Measurements from ENCODE around the gene TRAF1. TPM values are rescaled to one million over a fixed set of nuclear protein-coding genes. Genes with fewer than 3 reads are reported as not detected.
"Not testable (repeated sequence)": the region's sequence is repeated elsewhere in the genome, so short reads cannot be mapped to it uniquely, and the experiment has no call there.

Gene TRAF1, protein sequence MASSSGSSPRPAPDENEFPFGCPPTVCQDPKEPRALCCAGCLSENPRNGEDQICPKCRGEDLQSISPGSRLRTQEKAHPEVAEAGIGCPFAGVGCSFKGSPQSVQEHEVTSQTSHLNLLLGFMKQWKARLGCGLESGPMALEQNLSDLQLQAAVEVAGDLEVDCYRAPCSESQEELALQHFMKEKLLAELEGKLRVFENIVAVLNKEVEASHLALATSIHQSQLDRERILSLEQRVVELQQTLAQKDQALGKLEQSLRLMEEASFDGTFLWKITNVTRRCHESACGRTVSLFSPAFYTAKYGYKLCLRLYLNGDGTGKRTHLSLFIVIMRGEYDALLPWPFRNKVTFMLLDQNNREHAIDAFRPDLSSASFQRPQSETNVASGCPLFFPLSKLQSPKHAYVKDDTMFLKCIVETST
- total RNA-seq (2014; rRNA removed; shearing (Covaris generic)) = 0.21 TPM in 2 replicates

DNA sequence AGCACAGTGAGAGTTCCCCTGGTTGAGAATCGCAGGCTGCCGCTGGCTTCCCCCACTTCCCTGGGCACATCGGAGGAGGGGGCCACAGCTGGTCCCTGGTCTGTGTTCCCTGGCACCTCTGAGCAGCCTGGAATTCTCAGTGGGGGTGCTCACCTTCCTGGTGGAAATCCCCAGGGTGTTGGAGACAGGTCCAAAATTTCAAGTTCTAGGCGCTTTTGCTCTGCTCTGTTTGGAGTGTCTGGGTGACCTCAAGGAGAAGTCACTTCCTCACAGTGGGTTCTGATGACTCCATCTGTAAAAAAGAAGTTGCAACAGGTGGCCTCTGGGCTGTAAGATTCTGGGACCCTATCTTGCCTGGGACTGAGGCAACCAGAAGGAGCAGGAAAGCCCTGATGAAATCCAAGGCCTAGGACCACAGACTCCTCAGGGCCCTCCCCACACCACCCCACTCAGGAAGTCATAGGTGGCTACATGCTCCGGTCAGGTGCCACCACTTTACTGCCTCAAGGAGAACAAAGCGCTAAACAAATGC lies at the start of gene TRAF1:
Gene TRAF1 (minus strand): TSS at position 400 of the 532 bp plus-strand sequence. CDS start 721 bp downstream, outside the sequence.
- no peak for DNase-seq (ENCODE audit: low spot score)

GRCh38 chr9:120974921-120975320 lies 48.3 kb upstream of the TRAF1 start:
- no peak for DNase-seq (ENCODE audit: low spot score)

DNA sequence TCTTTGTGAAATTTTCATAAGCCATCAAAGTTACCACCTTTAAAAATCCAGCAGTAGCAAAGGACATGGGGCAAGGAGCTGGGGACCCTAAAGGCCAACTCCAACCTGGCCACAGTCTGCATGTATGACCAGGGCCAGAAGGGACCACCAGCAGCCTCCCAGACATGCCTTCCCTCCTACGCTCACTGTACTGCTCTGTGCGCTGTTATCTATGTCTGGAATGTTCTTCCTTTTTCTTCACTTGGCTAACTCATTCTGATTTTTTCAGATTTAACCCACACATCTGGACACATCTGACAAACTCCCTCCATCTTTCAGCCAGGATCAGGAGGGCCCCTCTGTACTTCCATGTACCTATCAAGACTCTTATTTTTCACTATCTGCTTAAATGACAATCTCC lies 47.6 kb upstream of the TRAF1 start:
- no peak for DNase-seq (ENCODE audit: low spot score)

- no peak for DNase-seq (ENCODE audit: low spot score)
Measured at GRCh38 chr9:120971938-120972337, 45.3 kb upstream of the TRAF1 start.

DNA sequence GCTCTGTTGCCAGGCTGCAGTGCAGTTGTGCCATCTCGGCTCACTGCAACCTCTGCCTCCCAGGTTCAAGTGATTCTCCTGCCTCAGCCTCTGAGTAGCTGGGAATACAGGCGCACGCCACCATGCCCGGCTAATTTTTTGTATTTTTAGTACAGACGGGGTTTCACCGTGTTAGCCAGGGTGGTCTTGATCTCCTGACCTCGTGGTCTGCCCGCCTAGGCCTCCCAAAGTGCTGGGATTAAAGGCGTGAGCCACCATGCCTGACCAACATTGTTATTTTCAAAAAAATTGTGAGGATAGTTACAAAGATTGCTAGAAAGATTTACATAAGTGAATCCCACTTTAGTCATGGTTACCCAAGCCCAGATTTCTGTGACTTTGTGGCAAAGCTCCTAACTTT lies 44.9 kb upstream of the TRAF1 start:
- DNase-seq (ENCODE audit: low spot score) = not testable (repeated sequence)

- no peak for DNase-seq (ENCODE audit: low spot score)
Measured at GRCh38 chr9:120970244-120970643, 43.6 kb upstream of the TRAF1 start.

GRCh38 chr9:120966013-120966369 lies 39.4 kb upstream of the TRAF1 start:
- DNase-seq (ENCODE audit: low spot score) = no peak

GRCh38 chr9:120965344-120966012 lies 38.9 kb upstream of the TRAF1 start:
- no peak for DNase-seq (ENCODE audit: low spot score)

- DNase-seq (ENCODE audit: low spot score) = no peak
Measured at GRCh38 chr9:120961936-120962335, 35.3 kb upstream of the TRAF1 start.

GRCh38 chr9:120960001-120960400 lies 33.4 kb upstream of the TRAF1 start:
- DNase-seq (ENCODE audit: low spot score) = no peak

GRCh38 chr9:120956862-120957261 lies 30.3 kb upstream of the TRAF1 start:
- DNase-seq (ENCODE audit: low spot score) = no peak

GRCh38 chr9:120951960-120952618 lies 25.5 kb upstream of the TRAF1 start:
- no peak for DNase-seq (ENCODE audit: low spot score)

GRCh38 chr9:120950421-120951388 lies 24.1 kb upstream of the TRAF1 start:
- no peak for DNase-seq (ENCODE audit: low spot score)

DNA sequence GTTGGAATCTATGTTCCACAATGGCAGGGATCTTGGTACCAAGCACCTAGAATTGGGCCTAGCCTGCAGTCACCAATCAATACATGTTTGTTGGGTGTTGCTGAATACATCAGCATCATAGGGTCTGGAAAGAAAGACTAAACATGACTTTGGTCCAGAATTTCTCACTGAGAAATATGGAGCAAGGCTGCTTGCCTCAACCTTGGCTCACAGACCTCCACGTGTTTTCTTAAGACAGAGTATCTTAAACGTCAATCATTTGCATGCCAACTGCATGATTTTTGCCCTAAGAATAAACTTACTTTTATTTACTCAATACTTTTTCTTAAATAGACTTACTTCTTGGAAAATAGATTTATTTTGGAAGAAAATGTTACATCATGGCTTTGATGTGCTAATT lies 22.7 kb upstream of the TRAF1 start:
- no peak for DNase-seq (ENCODE audit: low spot score)

DNA sequence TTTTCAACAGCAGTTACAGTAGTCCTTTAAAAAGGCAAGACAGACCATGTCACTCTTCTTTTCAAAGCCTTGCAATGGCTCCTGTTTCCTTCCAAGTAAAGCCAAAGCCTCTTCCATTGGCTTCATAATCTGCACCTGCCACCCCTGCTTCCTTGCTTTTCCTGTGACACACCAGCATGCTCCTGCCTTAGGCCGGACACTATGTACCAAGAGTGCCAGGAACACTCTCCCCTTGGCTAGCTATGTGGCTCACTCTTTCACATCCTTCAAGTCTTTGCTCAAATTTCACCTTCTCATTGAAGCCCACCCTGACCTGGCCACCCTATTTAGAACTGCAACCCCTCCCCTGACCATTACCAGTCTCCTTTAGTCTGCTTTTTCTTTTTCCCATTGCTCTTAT lies 22.2 kb upstream of the TRAF1 start:
- DNase-seq (ENCODE audit: low spot score) = no peak

DNA sequence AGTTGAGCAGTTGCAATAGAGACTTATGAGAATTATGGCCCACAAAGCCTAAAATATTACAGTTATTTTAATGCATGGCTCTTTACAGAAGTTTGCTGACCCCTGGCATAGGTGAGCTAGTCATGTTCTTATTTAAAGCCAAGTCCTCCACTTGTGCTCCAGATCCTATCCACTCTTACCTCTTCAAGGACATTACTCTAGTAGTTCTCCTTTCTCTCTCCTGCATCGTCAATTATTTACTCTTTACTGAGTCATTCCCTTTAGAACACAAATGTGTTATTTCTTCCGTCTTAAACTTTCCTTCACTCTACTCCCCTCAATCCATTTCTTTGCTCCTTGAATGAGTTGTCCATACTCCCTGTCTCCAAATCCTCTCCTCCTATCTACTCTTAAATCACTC lies 20.6 kb upstream of the TRAF1 start:
- DNase-seq (ENCODE audit: low spot score) = no peak

DNA sequence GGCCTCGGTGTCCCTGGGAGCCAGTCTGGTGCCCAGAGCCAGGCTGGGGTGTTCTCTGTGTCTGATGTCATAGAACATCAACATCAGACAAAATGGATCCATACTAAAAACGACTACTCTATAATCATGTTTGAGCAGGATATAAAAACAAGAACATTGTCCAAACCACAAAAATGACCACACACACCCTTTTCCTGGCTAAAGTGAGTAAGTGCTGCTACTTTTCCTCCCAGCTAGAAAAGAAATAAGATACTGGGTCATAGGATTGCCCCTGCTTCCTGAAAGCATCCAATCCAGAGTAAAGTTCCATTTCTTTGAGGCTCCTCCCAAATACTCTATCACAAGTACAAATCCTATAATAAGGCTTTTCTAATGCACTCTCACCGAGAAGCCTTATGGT lies 19.7 kb upstream of the TRAF1 start:
- DNase-seq (ENCODE audit: low spot score) = no peak

- DNase-seq (ENCODE audit: low spot score) = no peak
Measured at GRCh38 chr9:120944948-120945347, 18.4 kb upstream of the TRAF1 start.

- no peak for DNase-seq (ENCODE audit: low spot score)
Measured at GRCh38 chr9:120944434-120944843, 17.8 kb upstream of the TRAF1 start.

DNA sequence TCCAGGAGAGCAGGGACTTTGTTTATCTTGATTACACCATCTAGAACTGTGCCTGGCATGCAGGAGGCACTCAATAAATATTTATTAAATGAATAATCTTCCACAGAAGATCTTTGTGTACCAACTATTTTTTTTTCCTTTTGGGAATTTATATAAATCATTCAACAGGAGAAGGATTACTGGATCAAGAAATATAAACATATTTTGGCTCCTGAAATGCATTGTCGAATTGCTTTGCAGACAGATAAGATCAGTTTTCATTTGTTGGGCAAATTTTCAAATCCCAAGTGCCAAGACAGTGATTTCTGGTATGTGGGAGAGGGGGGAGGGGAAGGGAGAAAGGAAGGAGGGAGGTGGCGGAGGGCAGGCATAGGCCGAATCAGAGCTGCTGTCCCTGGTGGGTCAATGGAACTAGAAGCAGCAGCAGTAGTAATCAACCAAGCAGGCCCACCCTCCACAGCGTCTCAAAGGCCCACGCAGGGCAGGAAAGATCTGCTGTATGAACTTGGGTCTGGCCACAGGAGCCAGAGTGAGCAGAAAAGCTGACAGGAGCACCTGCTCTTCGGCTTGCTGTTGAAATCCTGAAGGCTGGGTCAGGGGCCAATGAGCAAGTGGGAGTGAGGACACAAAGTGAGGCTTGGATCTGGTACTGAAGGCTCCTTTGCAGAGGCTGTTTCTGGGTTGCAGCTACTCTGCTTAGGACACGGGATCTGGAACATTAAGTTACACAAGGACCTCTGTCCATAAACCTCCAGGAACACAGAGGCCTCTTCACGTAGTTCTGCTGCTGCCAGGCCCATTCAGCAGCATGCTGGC lies 15.8 kb upstream of the TRAF1 start:
- DNase-seq (ENCODE audit: low spot score) = no peak

All from H4 (cell line).